ENCODE data around the gene SLC1A3.

DNA sequence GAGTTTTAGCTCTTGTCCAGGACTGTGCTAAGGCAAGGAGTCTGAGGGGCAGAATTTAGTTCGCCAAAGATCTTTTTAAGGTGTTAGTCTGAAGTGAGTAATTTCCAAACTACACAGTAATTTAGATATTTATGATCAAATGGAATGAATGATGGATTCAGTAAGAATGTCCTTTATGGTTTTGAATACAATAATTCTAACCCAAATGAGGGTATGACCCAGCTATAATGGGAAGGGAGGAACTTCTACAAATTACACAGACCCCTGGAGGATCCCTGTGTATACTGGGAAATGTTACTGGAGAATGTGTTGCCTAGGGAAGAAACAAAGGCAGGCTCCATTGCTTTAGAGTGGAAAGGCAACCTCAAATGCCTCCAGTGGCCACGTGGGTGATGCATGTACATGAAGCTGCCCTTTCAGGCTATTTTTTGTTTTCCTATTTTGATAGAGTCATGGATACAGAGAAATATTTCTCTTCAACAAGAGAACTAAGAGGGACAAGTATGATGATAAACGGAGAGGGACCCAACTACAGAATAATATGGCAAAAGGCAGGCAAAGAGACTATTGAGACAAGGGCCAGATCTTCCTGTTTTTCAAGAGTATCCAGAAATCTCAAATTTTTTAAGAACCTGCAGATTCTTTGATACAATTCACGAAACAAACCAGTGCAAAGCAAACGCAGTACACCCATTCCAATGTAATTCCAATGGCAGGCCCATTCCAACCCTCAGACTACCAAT is 25.4 kb downstream of the SLC1A3 start:
- TF ChIP-seq, protein P1, sequence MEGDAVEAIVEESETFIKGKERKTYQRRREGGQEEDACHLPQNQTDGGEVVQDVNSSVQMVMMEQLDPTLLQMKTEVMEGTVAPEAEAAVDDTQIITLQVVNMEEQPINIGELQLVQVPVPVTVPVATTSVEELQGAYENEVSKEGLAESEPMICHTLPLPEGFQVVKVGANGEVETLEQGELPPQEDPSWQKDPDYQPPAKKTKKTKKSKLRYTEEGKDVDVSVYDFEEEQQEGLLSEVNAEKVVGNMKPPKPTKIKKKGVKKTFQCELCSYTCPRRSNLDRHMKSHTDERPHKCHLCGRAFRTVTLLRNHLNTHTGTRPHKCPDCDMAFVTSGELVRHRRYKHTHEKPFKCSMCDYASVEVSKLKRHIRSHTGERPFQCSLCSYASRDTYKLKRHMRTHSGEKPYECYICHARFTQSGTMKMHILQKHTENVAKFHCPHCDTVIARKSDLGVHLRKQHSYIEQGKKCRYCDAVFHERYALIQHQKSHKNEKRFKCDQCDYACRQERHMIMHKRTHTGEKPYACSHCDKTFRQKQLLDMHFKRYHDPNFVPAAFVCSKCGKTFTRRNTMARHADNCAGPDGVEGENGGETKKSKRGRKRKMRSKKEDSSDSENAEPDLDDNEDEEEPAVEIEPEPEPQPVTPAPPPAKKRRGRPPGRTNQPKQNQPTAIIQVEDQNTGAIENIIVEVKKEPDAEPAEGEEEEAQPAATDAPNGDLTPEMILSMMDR (IDR thresholded peaks at IDR 0.05) = no peak
- no peak for TF ChIP-seq EP300 (IDR thresholded peaks at IDR 0.05)

All from stomach (tissue), 4 donors.